ENCODE data around the gene PIK3CA. TPM values are rescaled to one million over a fixed set of nuclear protein-coding genes. Genes with fewer than 3 reads are reported as not detected.

PIK3CA gene
- total RNA-seq, 4 donors from 2014 or later: 19.0 to 39.8 (median 22.4) TPM

- TF ChIP-seq CTCF (IDR thresholded peaks at IDR 0.05) (no peak), POLR2A (IDR thresholded peaks at IDR 0.05) (no peak)
- no peaks in the 10 kb centered on the region for H3K9me3 ChIP-seq
- H3K4me1 ChIP-seq: no peaks in the 10 kb centered on the region
- no peak overlapping the region for H3K4me3 ChIP-seq (replicated peaks in 1 of 3)
- H3K27me3 ChIP-seq: no peaks in the 10 kb centered on the region
- no peak for DNase-seq
- 91 to 98% methylated on average over 2 of the region's 2 CpGs for WGBS, 2 donors
- intact Hi-C loops (cut with DNase I): no loop called here
- peaks cover 2 to 14% of the 10 kb centered on the region in 2 donors for H3K36me3 ChIP-seq
- no peak overlapping the region for H3K27ac ChIP-seq
These were observed 75.4 kb downstream of the PIK3CA start for GRCh38 chr3:179223548-179223947.

- no peak for DNase-seq
- H3K27me3 ChIP-seq: no peaks in the 10 kb centered on the region
- H3K4me3 ChIP-seq (replicated peaks in 1 of 3): no peak overlapping the region
- H3K9me3 ChIP-seq: no peaks in the 10 kb centered on the region
- peaks cover 2 to 14% of the 10 kb centered on the region in 2 donors for H3K36me3 ChIP-seq
- intact Hi-C loops (cut with DNase I): no loop called here
- no peak overlapping the region for H3K27ac ChIP-seq
- WGBS, 2 donors: 93 to 96% methylated on average over 1 of the region's 1 CpG
- H3K4me1 ChIP-seq: no peaks in the 10 kb centered on the region
- TF ChIP-seq POLR2A (IDR thresholded peaks at IDR 0.05) (no peak), CTCF (IDR thresholded peaks at IDR 0.05) (no peak)
These were observed 76.4 kb downstream of the PIK3CA start for GRCh38 chr3:179224584-179224983.

GRCh38 chr3:179227349-179227748 is 79.2 kb downstream of the PIK3CA start:
- no peak for DNase-seq
- Histone ChIP-seq H3K27me3 (no peaks in the 10 kb centered on the region), H3K36me3 (peaks cover 8 to 15% of the 10 kb centered on the region in 2 donors), H3K4me3 (replicated peaks in 1 of 3) (no peak overlapping the region), H3K27ac (no peak overlapping the region), H3K4me1 (no peaks in the 10 kb centered on the region), H3K9me3 (no peaks in the 10 kb centered on the region)
- intact Hi-C loops (cut with DNase I): no loop called here
- WGBS, 2 donors: 87 to 92% methylated on average over 3 of the region's 3 CpGs
- TF ChIP-seq CTCF (IDR thresholded peaks at IDR 0.05) (no peak), POLR2A (IDR thresholded peaks at IDR 0.05) (no peak)

- peaks cover 14 to 15% of the 10 kb centered on the region in 2 donors for H3K36me3 ChIP-seq
These were observed 81.0 kb downstream of the PIK3CA start for GRCh38 chr3:179229177-179229576.

GRCh38 chr3:179233043-179233442 is 84.9 kb downstream of the PIK3CA start:
- TF ChIP-seq POLR2A (IDR thresholded peaks at IDR 0.05) (no peak), CTCF (IDR thresholded peaks at IDR 0.05) (no peak)
- no peak for DNase-seq
- H3K36me3 ChIP-seq: peaks cover 4 to 16% of the 10 kb centered on the region in 2 donors
- H3K27me3 ChIP-seq: no peaks in the 10 kb centered on the region
- H3K4me3 ChIP-seq (replicated peaks in 1 of 3): no peak overlapping the region
- intact Hi-C loops (cut with DNase I): no loop called here
- H3K4me1 ChIP-seq: no peaks in the 10 kb centered on the region
- WGBS, 2 donors: 98 to 99% methylated on average over 3 of the region's 3 CpGs
- H3K27ac ChIP-seq: no peak overlapping the region
- H3K9me3 ChIP-seq: no peaks in the 10 kb centered on the region

More at GRCh38 chr3:179229177-179229576, 81.0 kb downstream of the PIK3CA start:
- 88% methylated on average over 5 of the region's 5 CpGs for WGBS, 2 donors
- TF ChIP-seq CTCF (IDR thresholded peaks at IDR 0.05) (no peak), POLR2A (IDR thresholded peaks at IDR 0.05) (no peak)
- H3K4me3 ChIP-seq (replicated peaks in 1 of 3): no peak overlapping the region
- H3K27ac ChIP-seq: no peak overlapping the region
- intact Hi-C loops (cut with DNase I): no loop called here
- H3K4me1 ChIP-seq: no peaks in the 10 kb centered on the region
- no peaks in the 10 kb centered on the region for H3K9me3 ChIP-seq
- no peak for DNase-seq
- no peaks in the 10 kb centered on the region for H3K27me3 ChIP-seq
